ENCODE measurements around the gene VGLL1. TPM values are rescaled to one million over a fixed set of nuclear protein-coding genes. Genes with fewer than 3 reads are reported as not detected.

The VGLL1 gene
- total and polyA plus RNA-seq, 2 experiments from 2014 or later = not detected

DNA sequence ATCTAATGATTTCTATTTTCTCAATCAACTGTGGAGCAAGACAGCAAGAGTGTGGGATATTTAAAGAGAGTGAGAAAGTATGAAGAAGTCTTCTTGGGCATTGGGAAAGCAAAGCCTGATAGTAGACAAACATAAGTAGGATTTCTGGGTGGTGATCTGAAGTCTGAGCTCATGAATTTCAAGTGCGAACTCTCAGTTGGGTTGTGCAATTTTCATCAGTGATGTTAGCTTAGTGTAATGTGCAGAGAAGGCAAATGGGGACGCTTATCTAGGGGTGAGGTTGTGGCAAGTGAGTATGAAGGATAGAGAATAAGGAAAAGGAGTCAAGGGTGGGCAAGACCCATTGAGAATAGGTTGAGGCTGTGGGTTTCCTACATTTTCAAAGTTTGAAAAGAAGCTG lies 23.7 kb downstream of the VGLL1 start (continued):
- TF ChIP-seq, protein P1, sequence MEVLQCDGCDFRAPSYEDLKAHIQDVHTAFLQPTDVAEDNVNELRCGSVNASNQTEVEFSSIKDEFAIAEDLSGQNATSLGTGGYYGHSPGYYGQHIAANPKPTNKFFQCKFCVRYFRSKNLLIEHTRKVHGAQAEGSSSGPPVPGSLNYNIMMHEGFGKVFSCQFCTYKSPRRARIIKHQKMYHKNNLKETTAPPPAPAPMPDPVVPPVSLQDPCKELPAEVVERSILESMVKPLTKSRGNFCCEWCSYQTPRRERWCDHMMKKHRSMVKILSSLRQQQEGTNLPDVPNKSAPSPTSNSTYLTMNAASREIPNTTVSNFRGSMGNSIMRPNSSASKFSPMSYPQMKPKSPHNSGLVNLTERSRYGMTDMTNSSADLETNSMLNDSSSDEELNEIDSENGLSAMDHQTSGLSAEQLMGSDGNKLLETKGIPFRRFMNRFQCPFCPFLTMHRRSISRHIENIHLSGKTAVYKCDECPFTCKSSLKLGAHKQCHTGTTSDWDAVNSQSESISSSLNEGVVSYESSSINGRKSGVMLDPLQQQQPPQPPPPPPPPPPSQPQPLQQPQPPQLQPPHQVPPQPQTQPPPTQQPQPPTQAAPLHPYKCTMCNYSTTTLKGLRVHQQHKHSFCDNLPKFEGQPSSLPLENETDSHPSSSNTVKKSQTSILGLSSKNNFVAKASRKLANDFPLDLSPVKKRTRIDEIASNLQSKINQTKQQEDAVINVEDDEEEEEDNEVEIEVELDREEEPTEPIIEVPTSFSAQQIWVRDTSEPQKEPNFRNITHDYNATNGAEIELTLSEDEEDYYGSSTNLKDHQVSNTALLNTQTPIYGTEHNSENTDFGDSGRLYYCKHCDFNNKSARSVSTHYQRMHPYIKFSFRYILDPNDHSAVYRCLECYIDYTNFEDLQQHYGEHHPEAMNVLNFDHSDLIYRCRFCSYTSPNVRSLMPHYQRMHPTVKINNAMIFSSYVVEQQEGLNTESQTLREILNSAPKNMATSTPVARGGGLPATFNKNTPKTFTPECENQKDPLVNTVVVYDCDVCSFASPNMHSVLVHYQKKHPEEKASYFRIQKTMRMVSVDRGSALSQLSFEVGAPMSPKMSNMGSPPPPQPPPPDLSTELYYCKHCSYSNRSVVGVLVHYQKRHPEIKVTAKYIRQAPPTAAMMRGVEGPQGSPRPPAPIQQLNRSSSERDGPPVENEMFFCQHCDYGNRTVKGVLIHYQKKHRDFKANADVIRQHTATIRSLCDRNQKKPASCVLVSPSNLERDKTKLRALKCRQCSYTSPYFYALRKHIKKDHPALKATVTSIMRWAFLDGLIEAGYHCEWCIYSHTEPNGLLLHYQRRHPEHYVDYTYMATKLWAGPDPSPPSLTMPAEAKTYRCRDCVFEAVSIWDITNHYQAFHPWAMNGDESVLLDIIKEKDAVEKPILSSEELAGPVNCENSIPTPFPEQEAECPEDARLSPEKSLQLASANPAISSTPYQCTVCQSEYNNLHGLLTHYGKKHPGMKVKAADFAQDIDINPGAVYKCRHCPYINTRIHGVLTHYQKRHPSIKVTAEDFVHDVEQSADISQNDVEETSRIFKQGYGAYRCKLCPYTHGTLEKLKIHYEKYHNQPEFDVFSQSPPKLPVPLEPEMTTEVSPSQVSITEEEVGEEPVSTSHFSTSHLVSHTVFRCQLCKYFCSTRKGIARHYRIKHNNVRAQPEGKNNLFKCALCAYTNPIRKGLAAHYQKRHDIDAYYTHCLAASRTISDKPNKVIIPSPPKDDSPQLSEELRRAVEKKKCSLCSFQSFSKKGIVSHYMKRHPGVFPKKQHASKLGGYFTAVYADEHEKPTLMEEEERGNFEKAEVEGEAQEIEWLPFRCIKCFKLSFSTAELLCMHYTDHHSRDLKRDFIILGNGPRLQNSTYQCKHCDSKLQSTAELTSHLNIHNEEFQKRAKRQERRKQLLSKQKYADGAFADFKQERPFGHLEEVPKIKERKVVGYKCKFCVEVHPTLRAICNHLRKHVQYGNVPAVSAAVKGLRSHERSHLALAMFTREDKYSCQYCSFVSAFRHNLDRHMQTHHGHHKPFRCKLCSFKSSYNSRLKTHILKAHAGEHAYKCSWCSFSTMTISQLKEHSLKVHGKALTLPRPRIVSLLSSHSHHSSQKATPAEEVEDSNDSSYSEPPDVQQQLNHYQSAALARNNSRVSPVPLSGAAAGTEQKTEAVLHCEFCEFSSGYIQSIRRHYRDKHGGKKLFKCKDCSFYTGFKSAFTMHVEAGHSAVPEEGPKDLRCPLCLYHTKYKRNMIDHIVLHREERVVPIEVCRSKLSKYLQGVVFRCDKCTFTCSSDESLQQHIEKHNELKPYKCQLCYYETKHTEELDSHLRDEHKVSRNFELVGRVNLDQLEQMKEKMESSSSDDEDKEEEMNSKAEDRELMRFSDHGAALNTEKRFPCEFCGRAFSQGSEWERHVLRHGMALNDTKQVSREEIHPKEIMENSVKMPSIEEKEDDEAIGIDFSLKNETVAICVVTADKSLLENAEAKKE (CRISPR knock-in tag; IDR thresholded peaks at IDR 0.05) = no peak

GRCh38 chrX:136572030-136572429 lies 40.0 kb downstream of the VGLL1 start:
- Histone ChIP-seq H3K4me3 (no peak overlapping the region), H4K20me1 (replicated peaks; ENCODE audit: insufficient read depth) (no peaks in the 10 kb centered on the region), H3K9me2 (ENCODE audit: insufficient read depth) (no peaks in the 10 kb centered on the region), H3K79me2 (replicated peaks; ENCODE audit: insufficient read depth) (no peaks in the 10 kb centered on the region), H3F3A (replicated peaks; ENCODE audit: low read depth) (no peaks in the 10 kb centered on the region), H3K4me2 (no peak overlapping the region), H3K36me3 (ENCODE audit: insufficient read depth) (no peaks in the 10 kb centered on the region), H3K27me3 (ENCODE audit: insufficient read depth) (no peaks in the 10 kb centered on the region), H2AFZ (no peak overlapping the region), H3K4me1 (ENCODE audit: insufficient read depth) (no peaks in the 10 kb centered on the region), H3K27ac (ENCODE audit: low read depth) (no peak overlapping the region)
- no peaks in the 10 kb centered on the region for H3K9me3 Mint-ChIP-seq
- H3K4me1 Mint-ChIP-seq = no peaks in the 10 kb centered on the region
- DNase-seq (ENCODE audit: low spot score) (no peak), ATAC-seq (no peak)
- H3K4me3 Mint-ChIP-seq = no peak overlapping the region
- H3K27ac Mint-ChIP-seq = no peak overlapping the region
- peaks cover 1% of the 10 kb centered on the region for H3K27me3 Mint-ChIP-seq (ENCODE audit: insufficient read depth, low read depth, poor library complexity)
- no peaks in the 10 kb centered on the region for H3K36me3 Mint-ChIP-seq (ENCODE audit: low read depth)
- TF ChIP-seq POLR2AphosphoS5 (IDR thresholded peaks at IDR 0.05; ENCODE audit: low read depth) (no peak), ZNF114 (CRISPR knock-in tag; IDR thresholded peaks at IDR 0.05) (no peak), CTCF (conservative IDR thresholded peaks at IDR 0.05; ENCODE audit: low read depth in 2 of 2) (no peak), ZNF331 (CRISPR knock-in tag; IDR thresholded peaks at IDR 0.05; ENCODE audit: low read depth) (no peak), NANOG (IDR thresholded peaks at IDR 0.05; ENCODE audit: borderline replicate concordance) (no peak), EZH2phosphoT487 (IDR thresholded peaks at IDR 0.05; ENCODE audit: unreplicated experiment) (no peak)
- TF ChIP-seq, protein P1 (CRISPR knock-in tag; IDR thresholded peaks at IDR 0.05) = no peak
